Ovary (tissue), 9 donors: Measurements from ENCODE around the gene TRPV4. TPM values are rescaled to one million over a fixed set of nuclear protein-coding genes. Genes with fewer than 3 reads are reported as not detected.

ENCODE experiments used
- DNase-seq, 5 donors: peaks; one replicate each; pipeline ENCODE4 v3.0.0-alpha.2; 2019 to 2020
- H3K27ac ChIP-seq, 2 donors: fragments of 200-600 bp; one replicate each; pipeline versions ENCODE4 v1.5.1 to v1.8.0; 2019 to 2022
- H3K27me3 ChIP-seq: fragments of 200-600 bp; one replicate; pipeline ENCODE4 v1.8.0; 2022
- H3K36me3 ChIP-seq: fragments of 200-600 bp; sonication (generic); one replicate; pipeline ENCODE4 v1.5.1; 2019
- H3K4me1 ChIP-seq: one replicate; pipeline ENCODE4 v1.8.1; 2013; ENCODE audit warnings: mild to moderate bottlenecking, moderate library complexity; ENCODE audit not compliant: insufficient read depth
- H3K4me3 ChIP-seq: fragments of 200-600 bp; sonication (generic); one replicate; pipeline ENCODE4 v1.5.1; 2017
- H3K9me3 ChIP-seq, 2 donors: fragments of 200-600 bp in 1 of 2; sonication (generic) in 1 of 2; one replicate each; pipeline versions ENCODE4 v1.5.1 to v1.8.1; 2013 to 2019; ENCODE audit warnings: mild to moderate bottlenecking in 1 of 2, moderate library complexity in 1 of 2
- EP300 ChIP-seq: sonication (generic); formaldehyde crosslinking; IDR thresholded peaks from one replicate; pipeline ENCODE4 v1.6.1; 2017; ENCODE audit warnings: antibody characterized with exemption
- POLR2A ChIP-seq: fragments of 450-650 bp; IDR thresholded peaks from one replicate; pipeline ENCODE4 v1.6.1; 2017; ENCODE audit warnings: antibody characterized with exemption, mild to moderate bottlenecking, moderate library complexity
- WGBS, 3 donors: extraction: QIAGEN DNeasy Blood & Tissue Kit in 1 of 3; methylation state at CpG; one replicate each; pipeline versions ENCODE4 v1.1.5 to v1.1.7; 2013 to 2017; 5-methylcytosine and 5-hydroxymethylcytosine counted together
- intact Hi-C, 4 donors: fragments of 100-400 bp; cut with DNase I; formaldehyde crosslinking; loops; one replicate each; pipeline versions ENCODE4 v1.11.0 to v1.15.1; 2022 to 2023
- polyA plus RNA-seq, 2 donors: library from polyadenylated mRNA; stranded (reverse); fragments of 200-250 nt in 1 of 2; fragments of 350-450 nt in 1 of 2; fragmentation: Illumina TruSeq in 1 of 2; extraction: RNeasy Lipid Tissue Mini Kit (QIAGEN cat#74804) in 1 of 2; gene quantifications; one replicate each; pipeline ENCODE4 v1.2.3, GENCODE V29; 2013 to 2014
- total RNA-seq, 7 donors: library from RNA; depleted of rRNA in 2 of 7; stranded (reverse); fragments of >200 nt in 2 of 7; fragmentation: NEBNext Ultra II Directional in 3 of 7; extraction: Animal tissue kit (Norgen Biotek cat#: 25700) in 3 of 7; gene quantifications; one replicate each; pipeline versions ENCODE4 v1.1.0 to v1.2.4, GENCODE V29; 2016 to 2023
- TF ChIP-seq, protein P1 (sequence below), 3 donors: fragments of 450-650 bp in 2 of 3; fragments of 200-600 bp in 1 of 3; IDR thresholded peaks; one replicate each; pipeline versions ENCODE4 v1.5.1 to v1.8.0; 2016 to 2022; ENCODE audit warnings: antibody characterized with exemption in 3 of 3, mild to moderate bottlenecking in 1 of 3
- donor health status: DM: no; HTN: no; CAD: no; lungs with moderate emphysema.
- donor health status: DM: no; HTN: no; CAD: no.
- donor health status: Bipolar disorder and iron deficiency.
- donor health status: DM: yes; HTN: yes; CAD: no.
- donor health status: DM: no; HTN: no; CAD: no.
- donor health status: DM: yes; HTN: yes; CAD: no.

Gene TRPV4
- total and polyA plus RNA-seq, 9 donors = 0.12 to 2.4 (median 0.49) TPM; not detected in 1

DNA sequence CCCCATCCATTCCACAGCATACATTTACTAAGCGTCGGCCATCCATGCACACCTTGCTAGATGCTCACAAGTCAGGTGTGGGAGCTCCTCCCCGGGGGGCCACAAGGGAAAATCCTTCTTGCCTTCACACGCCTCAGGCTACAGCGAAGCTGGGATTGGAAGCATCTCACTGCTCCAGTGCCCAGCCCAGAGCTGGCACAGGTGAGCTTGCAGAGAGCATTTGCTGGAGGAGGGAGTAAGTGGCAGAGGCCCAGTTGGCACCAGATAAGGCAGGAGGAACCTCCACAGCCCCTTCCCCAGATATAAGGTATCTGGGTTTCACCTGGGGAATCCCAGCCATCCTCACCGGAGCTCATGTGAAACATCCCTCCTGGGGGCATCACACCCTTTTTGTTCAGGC lies 1.8 kb downstream of the TRPV4 start:
- intact Hi-C loops = no loop called here
- Histone ChIP-seq H3K36me3 (no peaks in the 10 kb centered on the region), H3K9me3 (no peaks in the 10 kb centered on the region), H3K4me1 (no peaks in the 10 kb centered on the region), H3K27ac (no peak overlapping the region), H3K27me3 (peaks cover 2% of the 10 kb centered on the region), H3K4me3 (no peak overlapping the region)
- TF ChIP-seq EP300 = no peak
- TF ChIP-seq POLR2A = no peak
- TF ChIP-seq, protein P1, sequence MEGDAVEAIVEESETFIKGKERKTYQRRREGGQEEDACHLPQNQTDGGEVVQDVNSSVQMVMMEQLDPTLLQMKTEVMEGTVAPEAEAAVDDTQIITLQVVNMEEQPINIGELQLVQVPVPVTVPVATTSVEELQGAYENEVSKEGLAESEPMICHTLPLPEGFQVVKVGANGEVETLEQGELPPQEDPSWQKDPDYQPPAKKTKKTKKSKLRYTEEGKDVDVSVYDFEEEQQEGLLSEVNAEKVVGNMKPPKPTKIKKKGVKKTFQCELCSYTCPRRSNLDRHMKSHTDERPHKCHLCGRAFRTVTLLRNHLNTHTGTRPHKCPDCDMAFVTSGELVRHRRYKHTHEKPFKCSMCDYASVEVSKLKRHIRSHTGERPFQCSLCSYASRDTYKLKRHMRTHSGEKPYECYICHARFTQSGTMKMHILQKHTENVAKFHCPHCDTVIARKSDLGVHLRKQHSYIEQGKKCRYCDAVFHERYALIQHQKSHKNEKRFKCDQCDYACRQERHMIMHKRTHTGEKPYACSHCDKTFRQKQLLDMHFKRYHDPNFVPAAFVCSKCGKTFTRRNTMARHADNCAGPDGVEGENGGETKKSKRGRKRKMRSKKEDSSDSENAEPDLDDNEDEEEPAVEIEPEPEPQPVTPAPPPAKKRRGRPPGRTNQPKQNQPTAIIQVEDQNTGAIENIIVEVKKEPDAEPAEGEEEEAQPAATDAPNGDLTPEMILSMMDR (IDR thresholded peaks at IDR 0.05) = no peak
- WGBS, 3 donors = 90 to 91% (median 90%) methylated on average over 6 of the region's 6 CpGs
- DNase-seq = no peak

DNA sequence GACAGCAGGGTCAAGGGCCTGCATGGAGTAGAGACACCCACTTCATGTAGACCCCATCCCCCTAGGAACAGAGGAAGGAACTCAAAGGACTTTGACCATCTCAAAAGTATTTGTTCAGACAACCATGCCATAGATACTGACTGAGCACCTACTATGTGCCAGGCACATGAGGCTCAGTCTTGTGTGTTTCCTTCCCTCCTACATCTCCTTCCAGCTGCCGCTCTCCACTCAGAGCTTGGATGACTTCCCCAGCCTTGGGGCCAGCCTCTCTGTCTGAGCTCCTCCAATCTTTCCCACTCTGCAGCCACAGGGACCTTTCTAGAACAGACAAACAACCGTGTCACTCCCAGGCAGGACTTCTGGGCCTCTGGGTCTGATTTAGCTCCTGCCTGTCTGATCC lies 2.5 kb downstream of the TRPV4 start:
- Histone ChIP-seq H3K27ac (no peak overlapping the region), H3K27me3 (peaks cover 2% of the 10 kb centered on the region), H3K4me3 (no peak overlapping the region), H3K4me1 (no peaks in the 10 kb centered on the region), H3K9me3 (no peaks in the 10 kb centered on the region), H3K36me3 (no peaks in the 10 kb centered on the region)
- DNase-seq = no peak
- intact Hi-C loops = no loop called here
- WGBS, 3 donors = 65 to 79% (median 74%) methylated on average over 2 of the region's 2 CpGs
- TF ChIP-seq, protein P1 (IDR thresholded peaks at IDR 0.05) = no peak
- no peak for TF ChIP-seq POLR2A

DNA sequence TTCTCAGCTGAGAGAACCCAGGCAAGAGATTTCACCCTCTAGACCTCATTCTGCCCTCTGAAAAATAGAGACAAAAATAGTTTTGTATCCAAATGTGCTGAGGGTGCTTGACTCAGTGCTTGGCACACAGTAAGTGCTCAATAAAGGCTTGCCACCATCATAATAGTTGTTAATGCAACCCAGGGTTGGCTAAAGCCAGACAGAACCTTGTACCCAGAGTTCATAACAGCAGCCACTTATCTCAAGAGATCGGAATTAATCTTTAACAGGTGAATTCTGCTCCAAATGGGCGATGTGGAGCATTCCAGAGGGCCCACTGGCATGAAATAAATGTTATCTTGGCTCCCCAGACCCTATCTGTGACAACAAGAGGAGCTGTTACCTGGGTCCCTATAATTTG lies 2.9 kb downstream of the TRPV4 start:
- intact Hi-C loops = no loop called here
- WGBS, 3 donors = 86 to 90% (median 90%) methylated on average over 2 of the region's 2 CpGs

DNA sequence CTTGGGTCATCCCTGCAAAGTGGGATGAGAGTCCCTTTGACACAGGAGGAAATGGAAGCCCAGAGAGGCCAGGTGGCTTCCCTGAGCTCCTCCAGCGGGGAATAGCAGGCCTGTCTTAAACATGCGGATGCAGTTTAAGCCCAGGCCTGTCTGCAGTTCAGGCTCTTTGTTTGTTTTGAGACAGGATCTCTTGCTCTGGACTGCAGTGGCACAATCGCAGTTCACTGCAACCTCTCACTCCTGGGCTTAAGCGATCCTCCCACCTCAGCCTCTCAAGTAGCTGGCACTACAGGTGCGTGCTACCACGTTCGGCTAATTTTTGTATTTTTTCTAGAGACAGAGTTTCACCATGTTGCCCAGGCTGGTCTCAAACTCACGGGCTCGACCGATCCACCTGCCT lies 3.5 kb downstream of the TRPV4 start:
- DNase-seq = no peak
- Histone ChIP-seq H3K9me3 (no peaks in the 10 kb centered on the region), H3K27ac (no peak overlapping the region), H3K36me3 (no peaks in the 10 kb centered on the region), H3K27me3 (peaks cover 2% of the 10 kb centered on the region), H3K4me1 (no peaks in the 10 kb centered on the region), H3K4me3 (no peak overlapping the region)
- intact Hi-C loops = no loop called here
- TF ChIP-seq EP300 (no peak), POLR2A (no peak)
- TF ChIP-seq, protein P1 (IDR thresholded peaks at IDR 0.05) = no peak
- 78 to 88% (median 83%) methylated on average over 10 of the region's 10 CpGs for WGBS, 3 donors

More for the DNA sequence above, 2.9 kb downstream of the TRPV4 start:
- TF ChIP-seq POLR2A (no peak), EP300 (no peak)
- TF ChIP-seq, protein P1 (IDR thresholded peaks at IDR 0.05) = no peak
- no peak for DNase-seq
- Histone ChIP-seq H3K36me3 (no peaks in the 10 kb centered on the region), H3K27me3 (peaks cover 2% of the 10 kb centered on the region), H3K4me3 (no peak overlapping the region), H3K9me3 (no peaks in the 10 kb centered on the region), H3K4me1 (no peaks in the 10 kb centered on the region), H3K27ac (no peak overlapping the region)
